GM12801 (cell line): ENCODE data around the gene ADPRH.

ENCODE experiments used
- TF ChIP-seq, protein P1 (sequence below): IDR thresholded peaks from one replicate; pipeline ENCODE4 v1.5.1; 2011; ENCODE audit warnings: control low read depth; ENCODE audit not compliant: insufficient read length; ENCODE audit errors: extremely low read depth

The ADPRH gene

DNA sequence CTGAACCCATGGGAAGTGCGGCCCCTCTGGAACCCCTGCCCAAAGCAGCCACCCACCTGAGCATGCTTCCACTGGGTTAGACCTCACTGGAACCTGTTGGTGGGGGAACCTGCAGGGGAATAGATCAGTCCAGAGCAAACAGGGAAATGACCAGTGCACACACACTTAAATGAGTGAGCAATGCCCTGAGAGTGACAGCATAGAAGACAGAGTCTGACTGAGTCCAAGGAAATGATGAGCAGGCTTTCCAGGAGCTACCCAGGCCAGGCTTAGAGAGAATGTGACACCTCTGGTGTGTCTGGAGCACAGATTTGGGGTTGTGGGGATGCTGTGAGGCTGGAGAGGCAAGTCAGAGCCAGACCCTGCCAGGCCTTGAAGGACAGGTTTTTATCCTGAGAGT lies 46.9 kb downstream of the ADPRH start:
- TF ChIP-seq, protein P1, sequence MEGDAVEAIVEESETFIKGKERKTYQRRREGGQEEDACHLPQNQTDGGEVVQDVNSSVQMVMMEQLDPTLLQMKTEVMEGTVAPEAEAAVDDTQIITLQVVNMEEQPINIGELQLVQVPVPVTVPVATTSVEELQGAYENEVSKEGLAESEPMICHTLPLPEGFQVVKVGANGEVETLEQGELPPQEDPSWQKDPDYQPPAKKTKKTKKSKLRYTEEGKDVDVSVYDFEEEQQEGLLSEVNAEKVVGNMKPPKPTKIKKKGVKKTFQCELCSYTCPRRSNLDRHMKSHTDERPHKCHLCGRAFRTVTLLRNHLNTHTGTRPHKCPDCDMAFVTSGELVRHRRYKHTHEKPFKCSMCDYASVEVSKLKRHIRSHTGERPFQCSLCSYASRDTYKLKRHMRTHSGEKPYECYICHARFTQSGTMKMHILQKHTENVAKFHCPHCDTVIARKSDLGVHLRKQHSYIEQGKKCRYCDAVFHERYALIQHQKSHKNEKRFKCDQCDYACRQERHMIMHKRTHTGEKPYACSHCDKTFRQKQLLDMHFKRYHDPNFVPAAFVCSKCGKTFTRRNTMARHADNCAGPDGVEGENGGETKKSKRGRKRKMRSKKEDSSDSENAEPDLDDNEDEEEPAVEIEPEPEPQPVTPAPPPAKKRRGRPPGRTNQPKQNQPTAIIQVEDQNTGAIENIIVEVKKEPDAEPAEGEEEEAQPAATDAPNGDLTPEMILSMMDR = no peak

DNA sequence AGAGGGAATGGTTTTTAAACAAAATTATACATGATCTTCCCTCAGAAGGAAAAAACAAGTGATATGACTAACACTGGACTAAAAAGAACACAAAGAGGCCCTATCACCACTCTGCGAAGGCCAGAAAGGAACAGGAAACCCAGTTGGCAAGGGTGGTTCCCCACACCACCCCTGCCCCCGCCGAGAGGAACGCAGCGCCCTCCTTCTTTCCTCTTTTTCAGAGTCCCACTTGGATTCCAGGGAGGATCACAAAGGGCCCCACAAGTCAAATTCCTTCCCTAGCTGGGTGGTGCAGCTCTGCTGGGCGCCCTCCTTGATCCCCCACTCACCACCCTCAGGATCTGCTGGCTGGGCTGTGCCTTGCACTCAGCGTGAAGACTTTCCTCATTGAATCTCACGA lies 48.2 kb downstream of the ADPRH start:
- TF ChIP-seq, protein P1 = no peak

DNA sequence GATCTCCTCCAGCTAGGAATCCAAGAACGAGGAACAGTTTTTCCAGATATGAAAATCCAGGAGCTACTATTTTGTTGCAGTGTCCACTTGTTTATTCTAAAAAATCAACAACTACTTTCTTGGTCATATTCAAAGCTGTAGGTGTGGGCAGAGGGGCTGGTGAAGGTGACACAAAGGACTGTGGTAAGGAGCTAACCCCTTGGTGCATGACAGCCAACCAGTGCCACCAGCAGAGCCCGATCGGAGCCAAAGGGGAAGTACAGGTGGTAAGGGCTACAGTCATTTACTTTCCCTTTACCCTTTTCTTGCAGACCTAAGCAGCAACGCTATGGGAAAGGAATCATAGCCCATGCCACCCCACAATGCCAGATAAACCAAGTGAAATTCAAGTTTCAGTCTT lies 49.1 kb downstream of the ADPRH start:
- TF ChIP-seq, protein P1 = no peak

DNA sequence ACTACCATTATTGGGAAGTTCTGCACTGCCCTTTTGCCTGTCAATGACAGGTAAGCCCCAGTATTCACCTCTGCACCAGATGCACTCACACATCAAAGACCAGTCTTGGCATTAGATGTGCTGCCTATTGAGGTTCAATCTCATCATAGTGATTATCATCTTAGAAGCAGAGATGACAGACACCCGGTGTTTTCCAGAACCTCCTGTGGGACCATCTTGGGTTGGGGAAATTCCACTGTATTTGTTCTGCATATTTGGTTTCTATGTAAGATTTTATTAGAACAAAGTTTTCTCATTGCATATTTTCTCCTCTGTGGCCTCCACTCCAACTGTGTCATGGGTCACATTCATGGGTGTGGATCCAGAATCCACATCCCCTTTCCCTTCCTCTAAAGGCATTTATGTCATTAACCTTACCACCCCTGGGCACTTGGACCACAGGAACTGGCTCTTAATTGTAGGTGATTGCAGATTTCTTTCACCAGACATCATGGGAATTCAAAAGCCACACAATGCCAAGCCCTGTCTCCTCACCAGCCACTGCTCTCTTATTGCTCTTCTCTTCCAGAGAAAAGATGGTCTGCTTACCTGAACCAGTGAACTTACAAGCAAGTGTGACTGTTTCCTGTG lies 49.6 kb downstream of the ADPRH start:
- TF ChIP-seq, protein P1 = no peak

DNA sequence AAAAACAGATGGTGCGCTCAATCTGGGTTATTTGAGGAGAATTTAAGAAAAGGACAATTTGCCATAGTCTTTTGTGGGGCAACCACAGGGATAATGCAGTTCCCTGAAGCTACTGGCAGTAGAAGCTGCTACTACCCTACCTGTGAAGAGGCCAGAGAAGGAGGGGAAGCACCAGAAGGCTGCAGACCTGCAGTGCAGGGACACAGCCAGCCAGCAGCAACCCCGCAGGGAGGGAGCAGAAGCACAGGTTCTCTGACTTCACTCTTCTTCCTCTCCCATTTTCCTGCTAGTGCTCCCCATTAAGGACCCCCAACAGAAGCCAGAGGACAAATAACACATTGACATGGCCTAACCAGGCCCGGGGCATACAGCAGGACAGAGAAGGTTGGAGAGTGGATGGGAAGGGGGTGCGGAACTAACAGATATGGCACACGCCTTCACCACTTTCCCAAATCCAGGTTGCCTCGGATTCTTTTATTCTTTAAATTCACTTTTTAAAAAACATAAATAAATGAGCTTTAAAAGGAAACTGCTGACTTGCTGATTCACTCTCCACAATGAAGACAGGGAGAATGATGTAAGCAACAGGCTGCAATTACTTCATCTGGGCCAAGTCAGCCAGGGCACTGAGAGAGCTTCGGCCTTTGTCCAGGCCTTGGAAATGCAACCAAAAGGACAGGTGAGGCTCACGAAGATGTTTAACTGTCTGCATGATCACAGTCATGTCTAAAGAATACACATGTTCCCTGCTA lies 51.0 kb downstream of the ADPRH start:
- TF ChIP-seq, protein P1 = no peak

DNA sequence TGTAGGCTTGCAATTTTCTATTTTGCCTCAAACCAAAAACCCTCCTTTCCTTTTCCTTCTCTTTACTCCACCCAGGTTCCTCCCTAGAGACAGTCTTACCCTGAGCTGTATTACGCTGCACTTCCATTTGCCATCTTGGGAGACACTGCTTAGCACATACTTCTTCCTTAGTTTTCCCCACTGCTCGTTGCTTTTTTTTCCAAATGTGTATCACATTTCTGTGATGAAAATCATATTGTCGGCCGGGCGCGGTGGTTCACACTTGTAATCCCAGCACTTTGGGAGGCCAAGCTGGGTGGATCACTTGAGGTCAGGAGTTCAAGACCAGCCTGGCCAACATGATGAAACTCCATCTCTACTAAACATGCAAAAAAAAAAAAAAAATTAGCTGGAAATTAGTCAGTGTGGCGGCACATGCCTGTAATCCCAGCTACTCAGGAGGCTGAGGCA lies 51.6 kb downstream of the ADPRH start:
- TF ChIP-seq, protein P1 = no peak

DNA sequence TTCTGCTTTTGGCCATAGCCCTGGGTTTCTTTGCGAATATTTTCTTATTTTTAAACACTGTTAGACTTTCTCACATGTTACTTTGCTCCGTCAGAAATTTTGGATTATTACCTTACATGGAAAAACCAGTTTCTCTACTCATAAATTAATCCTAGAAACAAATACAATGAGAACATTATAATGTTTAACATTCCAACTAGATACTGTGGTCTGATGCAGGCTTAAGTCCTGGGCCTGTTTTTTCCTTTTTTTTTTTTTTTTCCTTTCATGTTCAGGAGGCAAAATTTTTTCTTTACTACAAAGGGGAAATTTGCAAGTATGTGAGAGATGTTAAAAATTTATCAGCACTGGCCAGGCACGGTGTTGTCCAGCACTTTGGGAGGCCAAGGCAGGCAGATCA lies 52.2 kb downstream of the ADPRH start:
- TF ChIP-seq, protein P1 = no peak
